Measurements from ENCODE around the gene RETN.
A peak's percentile ranks its signal among the peaks of the same experiment; 100 is the strongest.

Gene RETN

GRCh38 chr19:7645163-7645562 is 23.7 kb upstream of the RETN start:
- H3K9me3 Mint-ChIP-seq = no peaks in the 10 kb centered on the region
- no peak overlapping the region for H3K27ac Mint-ChIP-seq
- peaks cover 4% of the 10 kb centered on the region for H3K36me3 Mint-ChIP-seq

GRCh38 chr19:7645656-7646425 is 23.0 kb upstream of the RETN start:
- Mint-ChIP-seq H3K27me3 (no peaks in the 10 kb centered on the region), H3K9me3 (no peaks in the 10 kb centered on the region), H3K4me1 (no peaks in the 10 kb centered on the region), H3K4me3 (no peak overlapping the region), H3K36me3 (peaks cover 4% of the 10 kb centered on the region), H3K27ac (no peak overlapping the region)

More at GRCh38 chr19:7645163-7645562, 23.7 kb upstream of the RETN start:
- Mint-ChIP-seq H3K4me1 (peaks cover 3% of the 10 kb centered on the region), H3K27me3 (no peaks in the 10 kb centered on the region), H3K4me3 (no peak overlapping the region)

GRCh38 chr19:7646426-7646700 is 22.5 kb upstream of the RETN start:
- no peaks in the 10 kb centered on the region for H3K4me1 Mint-ChIP-seq
- H3K27ac Mint-ChIP-seq = no peak overlapping the region
- peaks cover 4% of the 10 kb centered on the region for H3K36me3 Mint-ChIP-seq
- no peaks in the 10 kb centered on the region for H3K27me3 Mint-ChIP-seq
- H3K9me3 Mint-ChIP-seq = no peaks in the 10 kb centered on the region
- no peak overlapping the region for H3K4me3 Mint-ChIP-seq

DNA sequence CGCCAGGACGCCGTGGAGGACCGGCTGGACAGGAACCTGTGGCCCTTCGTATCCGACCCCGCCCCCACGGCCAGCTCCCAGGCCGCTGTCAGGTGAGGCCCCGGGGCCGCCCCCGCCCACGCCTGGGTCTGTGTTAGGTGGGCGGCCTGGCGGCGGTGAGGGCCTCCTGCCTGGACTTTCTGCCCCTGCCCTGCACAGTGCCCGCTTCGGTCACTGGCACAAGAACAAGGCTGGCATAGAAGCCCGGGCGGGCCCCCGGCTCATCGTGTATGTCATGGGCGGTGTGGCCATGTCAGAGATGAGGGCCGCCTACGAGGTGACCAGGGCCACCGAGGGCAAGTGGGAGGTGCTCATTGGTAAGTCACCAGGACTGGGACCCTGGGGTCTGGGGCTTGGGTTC is 21.7 kb upstream of the RETN start:
- H3K4me1 Mint-ChIP-seq = peaks cover 3% of the 10 kb centered on the region
- no peaks in the 10 kb centered on the region for H3K9me3 Mint-ChIP-seq
- no peak overlapping the region for H3K27ac Mint-ChIP-seq
- H3K27me3 Mint-ChIP-seq = no peaks in the 10 kb centered on the region
- H3K4me3 Mint-ChIP-seq = no peak overlapping the region
- peaks cover 4% of the 10 kb centered on the region for H3K36me3 Mint-ChIP-seq

- Mint-ChIP-seq H3K4me1 (peaks cover 11% of the 10 kb centered on the region), H3K36me3 (peaks cover 4% of the 10 kb centered on the region), H3K27ac (no peak overlapping the region), H3K27me3 (no peaks in the 10 kb centered on the region), H3K9me3 (no peaks in the 10 kb centered on the region), H3K4me3 (no peak overlapping the region)
Measured at GRCh38 chr19:7648265-7649014, 20.4 kb upstream of the RETN start.

- Mint-ChIP-seq H3K27ac (no peak overlapping the region), H3K9me3 (no peaks in the 10 kb centered on the region), H3K36me3 (peaks cover 4% of the 10 kb centered on the region), H3K27me3 (no peaks in the 10 kb centered on the region), H3K4me1 (peaks cover 11% of the 10 kb centered on the region), H3K4me3 (no peak overlapping the region)
Measured at GRCh38 chr19:7650148-7650547, 18.7 kb upstream of the RETN start.

- peaks cover 2% of the 10 kb centered on the region for H3K36me3 Mint-ChIP-seq
- peak overlapping the region; percentile 45 for H3K4me3 Mint-ChIP-seq
- H3K27ac Mint-ChIP-seq = peak overlapping the region; percentile 65
- H3K27me3 Mint-ChIP-seq = no peaks in the 10 kb centered on the region
- H3K9me3 Mint-ChIP-seq = no peaks in the 10 kb centered on the region
- H3K4me1 Mint-ChIP-seq = peaks cover 13% of the 10 kb centered on the region
Measured at GRCh38 chr19:7652061-7652641, 16.7 kb upstream of the RETN start.

- no peaks in the 10 kb centered on the region for H3K36me3 Mint-ChIP-seq
- H3K9me3 Mint-ChIP-seq = no peaks in the 10 kb centered on the region
- H3K27me3 Mint-ChIP-seq = no peaks in the 10 kb centered on the region
- H3K27ac Mint-ChIP-seq = peak overlapping the region; percentile 46
- peaks cover 27% of the 10 kb centered on the region for H3K4me1 Mint-ChIP-seq
- H3K4me3 Mint-ChIP-seq = no peak overlapping the region
Measured at GRCh38 chr19:7654401-7654800, 14.4 kb upstream of the RETN start.

DNA sequence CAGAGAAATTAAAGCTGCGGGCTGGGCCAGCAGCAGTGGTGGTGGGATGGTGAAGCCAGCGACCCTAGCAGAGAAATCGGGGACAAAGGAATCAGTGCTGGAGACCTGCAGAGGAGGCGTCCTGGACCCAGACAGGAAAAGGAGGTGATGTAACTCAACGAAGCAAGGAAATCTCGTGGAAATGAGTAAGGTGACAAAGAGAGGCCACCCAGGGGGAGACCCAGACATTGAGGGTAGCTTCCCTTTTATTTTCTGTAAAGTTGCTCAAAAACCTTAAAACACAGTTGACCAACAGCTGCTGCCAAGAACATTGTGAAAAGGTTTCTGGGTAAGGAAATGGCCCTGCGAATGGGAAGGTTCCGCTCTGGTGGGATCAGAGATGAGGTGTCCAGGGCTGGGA is 13.3 kb upstream of the RETN start:
- no peaks in the 10 kb centered on the region for H3K36me3 Mint-ChIP-seq
- peaks cover 27% of the 10 kb centered on the region for H3K4me1 Mint-ChIP-seq
- H3K27ac Mint-ChIP-seq = no peak overlapping the region
- no peaks in the 10 kb centered on the region for H3K27me3 Mint-ChIP-seq
- H3K4me3 Mint-ChIP-seq = no peak overlapping the region
- H3K9me3 Mint-ChIP-seq = no peaks in the 10 kb centered on the region

DNA sequence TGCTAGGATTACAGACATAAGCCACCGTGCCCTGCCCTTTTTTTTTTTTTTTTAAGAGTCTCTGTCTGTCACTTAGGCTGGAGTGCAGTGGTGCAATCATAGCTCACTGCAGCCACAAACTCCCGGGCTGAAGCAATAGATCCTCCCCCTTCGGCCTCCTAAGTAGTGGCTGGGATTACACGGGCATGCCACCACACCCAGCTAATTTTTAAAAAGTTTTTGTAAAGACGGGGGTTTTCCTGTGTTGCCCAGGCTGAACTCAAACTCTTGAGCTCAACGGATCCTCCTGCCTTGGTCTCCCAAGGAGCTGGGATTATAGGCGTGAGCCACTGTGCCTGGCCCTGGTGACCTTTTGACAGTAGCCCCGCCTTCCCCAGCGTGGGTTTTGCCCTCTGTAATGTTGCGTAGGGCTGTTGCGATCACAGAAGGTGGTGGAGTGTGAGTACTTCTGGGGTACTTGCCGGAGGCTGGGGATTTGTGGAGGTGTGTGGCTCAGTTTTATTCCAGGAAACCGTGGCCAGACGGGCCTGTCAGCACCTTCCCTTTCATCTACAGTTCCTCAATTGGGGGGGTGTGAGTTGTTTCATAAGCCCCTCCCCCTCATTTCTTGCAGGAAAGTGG is 11.6 kb upstream of the RETN start:
- H3K4me3 Mint-ChIP-seq = no peak overlapping the region
- H3K4me1 Mint-ChIP-seq = peaks cover 23% of the 10 kb centered on the region
- no peaks in the 10 kb centered on the region for H3K27me3 Mint-ChIP-seq
- no peaks in the 10 kb centered on the region for H3K36me3 Mint-ChIP-seq
- no peaks in the 10 kb centered on the region for H3K9me3 Mint-ChIP-seq
- H3K27ac Mint-ChIP-seq = no peak overlapping the region

- Mint-ChIP-seq H3K4me3 (peak overlapping the region; percentile 73), H3K4me1 (peaks cover 16% of the 10 kb centered on the region), H3K9me3 (no peaks in the 10 kb centered on the region), H3K36me3 (no peaks in the 10 kb centered on the region), H3K27me3 (no peaks in the 10 kb centered on the region), H3K27ac (peak overlapping the region; percentile 70)
Measured at GRCh38 chr19:7658219-7658686, 10.6 kb upstream of the RETN start.

DNA sequence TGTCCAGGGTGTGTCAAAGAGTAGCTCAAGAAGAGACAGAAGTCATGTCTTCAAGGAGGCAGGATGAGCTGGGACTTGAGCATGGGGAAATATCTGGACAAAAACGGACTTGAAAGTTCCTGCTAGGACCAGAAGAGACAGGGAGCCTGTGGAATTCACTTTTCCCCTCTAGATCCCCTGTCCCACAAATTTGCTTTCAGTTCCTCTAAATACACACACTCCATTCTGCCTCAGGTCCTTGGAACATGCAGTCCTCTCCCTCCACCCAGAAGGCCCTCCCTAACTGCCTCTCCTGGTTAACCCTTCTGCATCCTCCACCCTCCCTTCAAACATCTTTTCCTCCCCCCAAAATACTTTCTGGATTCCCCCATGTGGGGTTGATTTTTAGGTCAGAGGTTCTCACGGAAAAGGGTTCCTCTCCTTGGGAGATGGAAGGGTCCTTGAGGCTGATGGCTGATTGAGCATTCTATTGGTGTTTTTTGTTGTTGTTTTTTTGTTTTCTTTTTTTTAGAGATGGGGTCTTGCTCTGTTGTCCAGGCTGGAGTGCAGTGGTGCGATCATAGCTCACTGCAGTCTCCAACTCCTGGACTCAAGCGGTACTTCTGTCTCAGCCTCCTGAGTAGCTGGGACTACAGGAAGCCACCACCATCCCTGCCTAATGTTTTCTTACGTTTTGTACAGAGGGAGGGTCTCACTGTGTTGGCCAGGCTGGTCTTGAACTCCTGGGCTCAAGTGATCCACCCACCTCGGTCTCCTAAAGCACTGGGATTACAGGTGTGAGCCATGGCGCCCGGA is 6.9 kb upstream of the RETN start:
- Mint-ChIP-seq H3K27me3 (no peaks in the 10 kb centered on the region), H3K4me1 (peaks cover 16% of the 10 kb centered on the region), H3K9me3 (no peaks in the 10 kb centered on the region), H3K27ac (no peak overlapping the region), H3K36me3 (no peaks in the 10 kb centered on the region), H3K4me3 (no peak overlapping the region)

DNA sequence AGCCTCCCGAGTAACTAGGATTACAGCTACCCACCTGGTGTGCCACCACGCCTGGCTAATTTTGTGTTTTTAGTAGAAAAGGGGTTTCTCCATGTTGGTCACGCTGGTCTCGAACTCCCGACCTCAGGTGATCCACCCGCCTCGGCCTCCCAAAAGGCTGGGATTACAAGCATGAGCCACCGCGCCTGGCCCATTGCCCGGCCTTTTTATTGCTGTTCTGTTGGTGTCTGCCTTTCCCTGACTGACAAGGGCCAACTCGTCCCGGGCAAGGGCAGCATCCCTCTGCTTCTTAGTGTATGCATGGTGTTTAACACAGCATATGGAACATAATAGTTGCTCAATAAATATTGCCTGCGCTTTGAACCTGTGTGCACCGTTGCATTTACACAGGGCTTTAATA is 6.2 kb upstream of the RETN start:
- Mint-ChIP-seq H3K27ac (no peak overlapping the region), H3K4me3 (no peak overlapping the region), H3K4me1 (peaks cover 9% of the 10 kb centered on the region), H3K36me3 (no peaks in the 10 kb centered on the region), H3K27me3 (no peaks in the 10 kb centered on the region), H3K9me3 (no peaks in the 10 kb centered on the region)

DNA sequence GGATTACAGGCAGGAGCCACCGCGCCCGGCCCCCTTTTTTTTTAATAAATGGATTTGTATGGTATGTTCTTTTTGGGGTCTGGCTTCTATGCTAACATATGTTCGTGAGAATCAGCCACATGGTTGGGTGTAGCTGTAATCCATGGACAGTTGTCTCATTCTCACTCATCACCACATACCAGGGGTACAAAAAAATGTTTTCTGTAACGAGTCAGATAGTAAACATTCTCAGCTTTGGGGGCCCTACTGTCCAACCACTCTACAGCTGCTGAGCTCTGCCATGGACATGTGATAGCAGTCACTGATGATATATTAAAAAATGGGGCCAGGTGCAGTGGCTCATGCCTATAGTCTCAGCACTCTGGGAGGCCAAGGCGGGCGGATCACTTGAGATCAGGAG is 5.1 kb upstream of the RETN start:
- H3K27me3 Mint-ChIP-seq = no peaks in the 10 kb centered on the region
- no peaks in the 10 kb centered on the region for H3K36me3 Mint-ChIP-seq
- no peaks in the 10 kb centered on the region for H3K4me1 Mint-ChIP-seq
- no peaks in the 10 kb centered on the region for H3K9me3 Mint-ChIP-seq
- H3K27ac Mint-ChIP-seq = no peak overlapping the region
- H3K4me3 Mint-ChIP-seq = no peak overlapping the region

DNA sequence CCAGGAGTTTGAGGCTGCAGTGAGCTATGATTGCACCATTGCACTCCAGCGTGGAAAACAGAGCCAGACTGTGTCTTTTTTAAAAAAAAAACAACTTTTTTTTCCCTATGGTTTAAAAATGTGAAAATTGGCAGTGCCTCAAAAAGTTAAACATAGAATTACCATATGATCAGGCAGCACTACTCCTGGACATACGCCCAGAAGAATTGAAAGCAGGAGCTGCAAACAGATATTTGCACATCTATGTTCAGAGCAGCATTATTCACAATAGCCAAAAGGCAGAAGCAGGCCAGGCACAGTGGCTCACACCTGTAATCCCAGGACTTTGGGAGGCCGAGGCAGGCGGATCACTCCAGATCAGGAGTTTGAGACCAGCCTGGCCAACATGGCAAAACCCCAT is 3.8 kb upstream of the RETN start:
- Mint-ChIP-seq H3K4me1 (peaks cover 6% of the 10 kb centered on the region), H3K9me3 (no peaks in the 10 kb centered on the region), H3K27me3 (peaks cover 5% of the 10 kb centered on the region), H3K4me3 (no peak overlapping the region), H3K27ac (no peak overlapping the region), H3K36me3 (no peaks in the 10 kb centered on the region)

All from activated naive CD4-positive, alpha-beta T cell treated with anti-CD3 and anti-CD28 coated beads, Interleukin-2, amount 50 U/mL, for 24 hours (primary cell).